Astrocyte (in vitro differentiated cells and primary cell): Measurements from ENCODE around the gene FAM240A. TPM values are rescaled to one million over a fixed set of nuclear protein-coding genes. Genes with fewer than 3 reads are reported as not detected.

Source experiments
- DNase-seq: peaks from one replicate; pipeline ENCODE4 v3.0.0-alpha.2; 2010; ENCODE audit warnings: low read depth
- FAIRE-seq: peaks from 2 replicates; lab custom pipeline; 2011; peaks lifted over from hg19 to GRCh38; lab: Jason Lieb, UNC
- H2AFZ ChIP-seq: 2 replicates; pipeline ENCODE4 v1.6.0; 2012; ENCODE audit warnings: low read depth, low read length, inconsistent platforms
- H3K27ac ChIP-seq: 2 replicates; pipeline ENCODE4 v1.5.1; 2011; ENCODE audit warnings: low read depth, low read length, inconsistent platforms
- H3K27me3 ChIP-seq: 2 replicates; pipeline ENCODE4 v1.6.0; 2011; ENCODE audit warnings: low read length, inconsistent platforms; ENCODE audit not compliant: insufficient read depth
- H3K36me3 ChIP-seq: 2 replicates; pipeline ENCODE4 v1.5.1; 2011; ENCODE audit warnings: low read length, inconsistent platforms; ENCODE audit not compliant: insufficient read depth
- H3K4me1 ChIP-seq: 2 replicates; pipeline ENCODE4 v1.5.1; 2011; ENCODE audit warnings: low read length, inconsistent platforms; ENCODE audit not compliant: insufficient read depth
- H3K4me2 ChIP-seq: 2 replicates; pipeline ENCODE4 v1.6.0; 2012; ENCODE audit warnings: low read length, inconsistent platforms
- H3K4me3 ChIP-seq: 2 replicates; pipeline ENCODE4 v1.5.1; 2011; ENCODE audit warnings: low read depth, mild to moderate bottlenecking, low read length, inconsistent platforms; ENCODE audit not compliant: insufficient read depth
- H3K79me2 ChIP-seq: 2 replicates; pipeline ENCODE4 v1.6.0; 2012; ENCODE audit warnings: mild to moderate bottlenecking, low read length, inconsistent platforms; ENCODE audit not compliant: insufficient read depth
- H3K9ac ChIP-seq: 2 replicates; pipeline ENCODE4 v1.6.0; 2012; ENCODE audit warnings: mild to moderate bottlenecking, low read length, inconsistent platforms
- H3K9me3 ChIP-seq: 2 replicates; pipeline ENCODE4 v1.5.1; 2012; ENCODE audit warnings: low read depth, mild to moderate bottlenecking, low read length, inconsistent platforms; ENCODE audit not compliant: insufficient read depth
- H4K20me1 ChIP-seq: 2 replicates; pipeline ENCODE4 v1.6.0; 2012; ENCODE audit warnings: low read length, inconsistent platforms; ENCODE audit not compliant: insufficient read depth
- H3K27ac Mint-ChIP-seq: one replicate; pipeline ENCODE4 v1.8.0; 2021; ENCODE audit warnings: mild to moderate bottlenecking, mixed read lengths; ENCODE audit not compliant: unreplicated experiment
- H3K27me3 Mint-ChIP-seq: one replicate; pipeline ENCODE4 v1.8.0; 2021; ENCODE audit warnings: low read depth, mixed read lengths; ENCODE audit not compliant: unreplicated experiment
- H3K36me3 Mint-ChIP-seq: one replicate; pipeline ENCODE4 v1.8.0; 2021; ENCODE audit warnings: low read depth, mixed read lengths; ENCODE audit not compliant: unreplicated experiment
- H3K4me1 Mint-ChIP-seq: one replicate; pipeline ENCODE4 v1.8.0; 2021; ENCODE audit warnings: low read depth, mixed read lengths; ENCODE audit not compliant: unreplicated experiment
- H3K4me3 Mint-ChIP-seq: one replicate; pipeline ENCODE4 v1.8.0; 2021; ENCODE audit warnings: mild to moderate bottlenecking, moderate library complexity, mixed read lengths; ENCODE audit not compliant: unreplicated experiment
- H3K9me3 Mint-ChIP-seq: one replicate; pipeline ENCODE4 v1.8.0; 2021; ENCODE audit warnings: mild to moderate bottlenecking, mixed read lengths; ENCODE audit not compliant: unreplicated experiment
- CTCF ChIP-seq: IDR thresholded peaks from 2 replicates; pipeline ENCODE4 v1.5.1; 2011; ENCODE audit warnings: low read depth, mild to moderate bottlenecking, inconsistent platforms, low read length, moderate library complexity; ENCODE audit not compliant: insufficient read depth
- EZH2 ChIP-seq: IDR thresholded peaks from 2 replicates; pipeline ENCODE4 v1.6.1; 2012; ENCODE audit warnings: mild to moderate bottlenecking, low read length, inconsistent platforms; ENCODE audit not compliant: insufficient read depth
- total RNA-seq: library from RNA; stranded (reverse); gene quantifications from 2 replicates; pipeline ENCODE4 v1.2.1, GENCODE V29; 2021

FAM240A gene
- total RNA-seq, 1 donor from 2014 or later, result not detected

- Histone ChIP-seq H3K4me3 (no peak overlapping the region), H3K4me1 (peaks cover 10% of the 10 kb centered on the region), H3K4me2 (no peak overlapping the region), H3K9ac (no peak overlapping the region), H3K9me3 (no peaks in the 10 kb centered on the region), H3K27ac (no peak overlapping the region), H3K27me3 (no peaks in the 10 kb centered on the region), H3K79me2 (no peaks in the 10 kb centered on the region), H4K20me1 (no peaks in the 10 kb centered on the region), H3K36me3 (no peaks in the 10 kb centered on the region), H2AFZ (no peak overlapping the region)
- peaks cover 3% of the 10 kb centered on the region for H3K9me3 Mint-ChIP-seq
- DNase-seq, result no peak
- H3K36me3 Mint-ChIP-seq, result no peaks in the 10 kb centered on the region
- H3K4me3 Mint-ChIP-seq, result no peak overlapping the region
- H3K27ac Mint-ChIP-seq, result no peak overlapping the region
- H3K27me3 Mint-ChIP-seq, result peaks cover 49% of the 10 kb centered on the region
- no peak for FAIRE-seq
- no peak for TF ChIP-seq CTCF
- TF ChIP-seq EZH2, result no peak
- H3K4me1 Mint-ChIP-seq, result peaks cover 25% of the 10 kb centered on the region
Measured at GRCh38 chr3:46664188-46664970, 52.1 kb downstream of the FAM240A start.

- no peaks in the 10 kb centered on the region for H3K27me3 ChIP-seq
- H3K79me2 ChIP-seq, result no peaks in the 10 kb centered on the region
- H3K27ac ChIP-seq, result no peak overlapping the region
- no peak overlapping the region for H3K9ac ChIP-seq
- no peak overlapping the region for H2AFZ ChIP-seq
- no peak overlapping the region for H3K4me3 ChIP-seq
- H3K4me1 ChIP-seq, result peaks cover 10% of the 10 kb centered on the region
- Mint-ChIP-seq H3K36me3 (no peaks in the 10 kb centered on the region), H3K4me1 (peaks cover 18% of the 10 kb centered on the region), H3K4me3 (no peak overlapping the region), H3K27me3 (peaks cover 49% of the 10 kb centered on the region), H3K9me3 (peaks cover 3% of the 10 kb centered on the region), H3K27ac (no peak overlapping the region)
- no peaks in the 10 kb centered on the region for H4K20me1 ChIP-seq
- no peak overlapping the region for H3K4me2 ChIP-seq
- FAIRE-seq (no peak), DNase-seq (no peak)
- H3K9me3 ChIP-seq, result no peaks in the 10 kb centered on the region
- H3K36me3 ChIP-seq, result no peaks in the 10 kb centered on the region
- TF ChIP-seq EZH2 (no peak), CTCF (no peak)
Measured at GRCh38 chr3:46664971-46665762, 52.8 kb downstream of the FAM240A start.
